Measurements from ENCODE around the gene GTF2A2. TPM values are rescaled to one million over a fixed set of nuclear protein-coding genes. Genes with fewer than 3 reads are reported as not detected.

The GTF2A2 gene
- polyA plus RNA-seq, 1 donor (not counting 4 experiments of a cell fraction or from before 2014, with no cell fraction given), result 77.8 TPM

GRCh38 chr15:59622289-59622688 lies 35.0 kb downstream of the GTF2A2 start:
- H3K4me1 ChIP-seq (ENCODE audit: control insufficient read depth, extremely low read depth, insufficient read depth, low read length), result no peaks in the 10 kb centered on the region
- TF ChIP-seq CTCF (optimal IDR thresholded peaks at IDR 0.05 in 1 of 3, IDR thresholded peaks at IDR 0.05 in 1 of 3, conservative IDR thresholded peaks at IDR 0.05 in 1 of 3; ENCODE audit: extremely low read depth in 1 of 3, insufficient read depth in 2 of 3, low read length in 3 of 3) (peak; percentile 45 to 87 (median 64)), EZH2 (IDR thresholded peaks at IDR 0.05; ENCODE audit: low read length) (no peak)
- H3K4me3 ChIP-seq (ENCODE audit: control insufficient read depth in 2 of 3, extremely low read depth in 1 of 3, insufficient read depth in 2 of 3, low read depth in 1 of 3, low read length in 3 of 3), result no peak overlapping the region
- no peak overlapping the region for H2AFZ ChIP-seq (ENCODE audit: control insufficient read depth, low read length)
- peak; percentile 51 for FAIRE-seq
- H3K9me1 ChIP-seq (ENCODE audit: control insufficient read depth, extremely low read depth, insufficient read depth, low read length), result no peaks in the 10 kb centered on the region
- no peaks in the 10 kb centered on the region for H3K9me3 ChIP-seq (ENCODE audit: control insufficient read depth, low read depth, low read length)
- dilution Hi-C loops (cut with MboI; ENCODE audit: extremely low pct_ligation_motif_present, low sequenced_read_pairs), result no loop called here
- peak; percentile 9 for DNase-seq (ENCODE audit: low read depth, low spot score)
- peaks cover 15% of the 10 kb centered on the region for H3K27me3 ChIP-seq (ENCODE audit: control insufficient read depth, extremely low read depth, insufficient read depth, low read length)
- H3K9ac ChIP-seq (ENCODE audit: control insufficient read depth, extremely low read depth, insufficient read depth, low read length), result no peak overlapping the region
- H3K36me3 ChIP-seq (ENCODE audit: control insufficient read depth in 2 of 2, extremely low read depth in 1 of 2, insufficient read depth in 2 of 2, low read length in 2 of 2), result no peaks in the 10 kb centered on the region
- H3K4me2 ChIP-seq (ENCODE audit: control insufficient read depth, extremely low read depth, insufficient read depth, low read depth, low read length), result no peak overlapping the region
- no peaks in the 10 kb centered on the region for H4K20me1 ChIP-seq (ENCODE audit: control insufficient read depth, extremely low read depth, insufficient read depth, low read length)
- H3K27ac ChIP-seq (ENCODE audit: control insufficient read depth, insufficient read depth, low read length), result no peak overlapping the region
- H3K79me2 ChIP-seq (ENCODE audit: control insufficient read depth, insufficient read depth, low read length), result no peaks in the 10 kb centered on the region

GRCh38 chr15:59618406-59618805 lies 38.9 kb downstream of the GTF2A2 start:
- Histone ChIP-seq H3K9me3 (ENCODE audit: control insufficient read depth, low read depth, low read length) (no peaks in the 10 kb centered on the region), H3K4me1 (ENCODE audit: control insufficient read depth, extremely low read depth, insufficient read depth, low read length) (no peaks in the 10 kb centered on the region), H3K9ac (ENCODE audit: control insufficient read depth, extremely low read depth, insufficient read depth, low read length) (no peak overlapping the region), H3K4me2 (ENCODE audit: control insufficient read depth, extremely low read depth, insufficient read depth, low read depth, low read length) (no peak overlapping the region), H3K79me2 (ENCODE audit: control insufficient read depth, insufficient read depth, low read length) (no peaks in the 10 kb centered on the region), H3K27ac (ENCODE audit: control insufficient read depth, insufficient read depth, low read length) (no peak overlapping the region), H3K27me3 (ENCODE audit: control insufficient read depth, extremely low read depth, insufficient read depth, low read length) (peaks cover 10% of the 10 kb centered on the region), H4K20me1 (ENCODE audit: control insufficient read depth, extremely low read depth, insufficient read depth, low read length) (no peaks in the 10 kb centered on the region), H3K36me3 (ENCODE audit: control insufficient read depth in 2 of 2, extremely low read depth in 1 of 2, insufficient read depth in 2 of 2, low read length in 2 of 2) (no peaks in the 10 kb centered on the region), H2AFZ (ENCODE audit: control insufficient read depth, low read length) (no peak overlapping the region), H3K4me3 (ENCODE audit: control insufficient read depth in 2 of 3, extremely low read depth in 1 of 3, insufficient read depth in 2 of 3, low read depth in 1 of 3, low read length in 3 of 3) (no peak overlapping the region), H3K9me1 (ENCODE audit: control insufficient read depth, extremely low read depth, insufficient read depth, low read length) (no peaks in the 10 kb centered on the region)
- DNase-seq (ENCODE audit: low read depth, low spot score) (no peak), FAIRE-seq (no peak)
- TF ChIP-seq CTCF (optimal IDR thresholded peaks at IDR 0.05 in 1 of 3, IDR thresholded peaks at IDR 0.05 in 1 of 3, conservative IDR thresholded peaks at IDR 0.05 in 1 of 3; ENCODE audit: extremely low read depth in 1 of 3, insufficient read depth in 2 of 3, low read length in 3 of 3) (no peak), EZH2 (IDR thresholded peaks at IDR 0.05; ENCODE audit: low read length) (no peak)
- dilution Hi-C loops (cut with MboI; ENCODE audit: extremely low pct_ligation_motif_present, low sequenced_read_pairs), result no loop called here

Data from keratinocyte (primary cell).